Measurements from ENCODE around the gene HEATR5A.

HEATR5A gene

DNA sequence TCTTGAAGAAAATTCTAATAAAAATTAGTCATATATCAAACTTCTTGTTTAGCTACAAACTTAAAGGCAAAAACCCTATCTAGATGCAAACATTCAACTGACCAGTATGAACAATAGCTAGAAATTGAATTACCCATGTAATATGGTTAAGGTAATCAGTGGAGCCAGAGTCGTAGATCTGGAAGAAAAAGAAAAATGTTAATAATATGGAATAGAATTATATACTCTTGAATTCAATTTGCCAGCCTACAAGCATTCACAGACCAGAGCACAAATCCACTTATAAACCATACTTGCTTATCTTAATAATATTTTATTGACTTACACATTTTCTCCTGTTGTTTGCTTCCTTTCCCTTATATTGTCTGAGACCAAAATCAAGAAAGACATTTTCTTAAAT, 7.7 kb upstream of the HEATR5A start:
- no peak for DNase-seq

- no peak for DNase-seq
These were observed 6.3 kb upstream of the HEATR5A start for GRCh38 chr14:31426663-31427062.

DNA sequence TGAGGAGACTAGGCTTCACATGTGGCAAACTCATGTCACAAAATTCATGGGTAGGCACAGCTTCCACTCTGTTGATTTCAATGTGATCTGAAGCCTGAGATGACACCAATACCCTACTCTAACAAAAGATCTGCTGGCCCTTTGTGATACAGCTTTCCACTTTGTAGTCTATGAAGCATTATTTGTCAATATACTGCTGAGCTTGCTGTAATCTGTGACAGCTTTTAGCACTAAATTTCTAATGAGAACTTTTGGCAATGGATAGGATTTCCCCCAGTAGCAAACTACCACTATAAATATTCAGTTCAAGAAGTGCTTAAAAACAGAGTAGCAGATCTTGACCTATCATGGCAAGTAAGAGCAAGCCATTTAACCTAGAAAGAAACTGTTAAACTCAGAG, 5.6 kb upstream of the HEATR5A start:
- DNase-seq: no peak

DNA sequence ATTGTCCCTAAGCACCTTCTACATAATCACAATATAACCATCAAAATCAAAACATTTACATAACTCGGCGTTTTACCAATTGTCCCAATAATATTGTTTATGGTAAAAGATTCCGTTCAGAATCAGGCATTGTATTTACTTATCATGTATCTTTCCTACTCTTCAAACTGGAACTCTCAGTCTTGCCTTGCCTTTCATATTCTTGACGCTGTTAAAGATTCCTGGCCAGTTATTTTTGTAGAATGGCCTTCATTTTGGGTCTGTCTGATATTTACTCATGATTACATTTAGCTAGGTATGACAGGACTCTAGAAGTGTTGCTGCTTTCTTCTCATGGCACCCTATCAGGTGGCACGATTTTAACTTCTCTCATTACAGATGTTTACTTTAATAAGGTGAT, 850 bp upstream of the HEATR5A start:
- no peak for DNase-seq

GRCh38 chr14:31419967-31420318, 407 bp downstream of the HEATR5A start:
- peak in 41 of 58 donors; percentile 5 to 72 (median 38) for DNase-seq

DNA sequence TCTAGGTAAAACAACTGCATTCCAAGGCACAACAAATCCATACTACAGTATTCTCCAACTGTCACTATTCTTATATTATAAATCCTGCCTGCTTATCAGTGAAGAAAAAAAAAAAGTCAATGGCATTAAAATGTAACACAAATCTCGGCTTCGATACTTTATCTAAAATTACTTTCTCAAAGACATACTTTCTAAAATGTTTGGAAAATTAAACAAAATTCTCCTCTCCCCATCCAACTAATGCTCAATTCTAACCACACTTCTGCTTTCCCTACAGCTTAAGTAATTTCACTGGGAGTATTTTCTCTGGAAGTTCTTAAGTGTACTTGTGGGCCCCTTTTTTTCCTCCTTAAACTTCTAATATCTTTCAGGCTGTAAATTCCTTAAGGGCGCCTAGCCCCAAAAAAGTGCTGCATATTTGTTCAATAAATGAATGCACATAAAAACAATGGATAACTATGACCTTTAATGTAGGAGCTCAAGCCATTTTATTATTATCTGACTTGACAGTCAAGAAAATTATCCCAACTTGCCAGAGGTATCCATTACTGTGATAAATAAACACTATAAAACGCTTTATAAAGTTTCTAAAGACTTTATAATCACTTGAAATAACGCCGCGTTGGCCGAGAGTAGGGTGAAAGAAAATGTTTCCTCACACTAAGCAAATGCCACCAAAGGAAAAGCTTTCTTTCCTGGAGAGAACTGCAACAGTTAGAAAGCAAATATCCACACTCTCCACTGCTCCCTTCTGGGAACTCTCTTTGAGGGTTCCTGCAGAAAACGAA, 977 bp downstream of the HEATR5A start:
- DNase-seq: no peak

DNA sequence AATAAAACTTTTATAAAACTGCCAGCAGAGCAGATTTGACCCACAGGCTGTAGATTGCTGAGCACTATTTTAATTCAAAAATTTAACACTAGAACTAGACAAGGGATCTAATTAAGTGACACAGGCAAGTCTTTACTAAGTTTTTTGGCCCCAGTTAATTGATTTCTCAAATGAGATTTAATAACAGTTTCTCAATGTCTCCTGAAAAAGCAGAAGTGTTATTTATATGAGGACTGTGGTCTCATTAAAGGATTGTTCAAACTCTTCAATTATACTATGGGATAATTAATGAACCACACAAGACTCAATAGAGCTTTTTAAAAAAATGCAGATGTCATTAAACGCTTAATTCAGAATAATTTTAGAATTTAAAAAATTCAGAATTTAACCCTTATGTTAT, 1.9 kb downstream of the HEATR5A start:
- DNase-seq: no peak

- DNase-seq: no peak
These were observed 6.0 kb downstream of the HEATR5A start for GRCh38 chr14:31414190-31414833.

GRCh38 chr14:31411218-31411727, 9.1 kb downstream of the HEATR5A start:
- DNase-seq: no peak

DNA sequence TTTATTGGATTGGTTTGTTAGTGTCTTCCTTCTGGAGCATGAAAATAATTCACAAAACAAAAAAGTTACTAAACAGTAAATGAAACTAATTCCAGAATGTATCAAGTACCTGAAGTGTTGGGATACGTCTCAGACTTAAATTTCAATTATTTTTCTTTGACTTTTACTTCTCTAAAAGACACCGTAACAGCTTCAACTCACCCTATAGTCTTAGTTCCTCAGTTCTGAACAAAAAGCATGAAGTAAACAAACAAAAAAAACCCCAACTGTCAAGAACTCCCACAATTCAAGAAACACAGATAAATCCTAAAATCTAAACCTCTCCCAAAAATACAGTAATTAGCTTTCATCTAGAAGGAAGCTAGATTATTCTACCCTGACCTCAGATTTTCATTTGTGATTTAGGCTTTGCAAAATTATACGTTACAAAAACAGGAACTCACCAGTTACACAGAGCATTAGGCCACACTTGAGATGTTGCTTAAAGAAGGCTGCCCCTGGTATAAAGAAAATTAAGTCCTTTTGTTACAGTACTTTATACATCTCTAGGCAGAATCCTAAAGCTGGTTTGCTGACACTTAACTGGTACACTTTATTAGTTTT, 10.2 kb downstream of the HEATR5A start:
- DNase-seq: no peak

DNA sequence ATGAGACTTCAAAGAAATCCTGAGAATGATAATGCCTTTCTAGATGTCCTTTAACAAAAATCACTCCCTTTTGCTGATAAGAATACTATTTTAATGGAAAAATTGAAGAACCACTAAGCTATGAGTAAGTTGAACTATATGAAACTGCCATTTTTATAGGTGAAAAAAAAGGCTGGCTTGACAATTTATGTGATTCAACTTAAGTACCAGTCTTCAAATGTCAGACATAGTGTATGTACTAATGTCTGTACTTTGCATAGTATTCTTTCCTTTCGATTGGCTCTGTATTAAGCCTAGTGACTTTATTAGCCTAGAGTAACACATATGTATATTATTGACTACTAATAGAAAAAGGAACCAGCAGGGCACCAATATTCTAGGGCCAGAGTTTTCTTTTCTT, 11.9 kb downstream of the HEATR5A start:
- no peak for DNase-seq

DNA sequence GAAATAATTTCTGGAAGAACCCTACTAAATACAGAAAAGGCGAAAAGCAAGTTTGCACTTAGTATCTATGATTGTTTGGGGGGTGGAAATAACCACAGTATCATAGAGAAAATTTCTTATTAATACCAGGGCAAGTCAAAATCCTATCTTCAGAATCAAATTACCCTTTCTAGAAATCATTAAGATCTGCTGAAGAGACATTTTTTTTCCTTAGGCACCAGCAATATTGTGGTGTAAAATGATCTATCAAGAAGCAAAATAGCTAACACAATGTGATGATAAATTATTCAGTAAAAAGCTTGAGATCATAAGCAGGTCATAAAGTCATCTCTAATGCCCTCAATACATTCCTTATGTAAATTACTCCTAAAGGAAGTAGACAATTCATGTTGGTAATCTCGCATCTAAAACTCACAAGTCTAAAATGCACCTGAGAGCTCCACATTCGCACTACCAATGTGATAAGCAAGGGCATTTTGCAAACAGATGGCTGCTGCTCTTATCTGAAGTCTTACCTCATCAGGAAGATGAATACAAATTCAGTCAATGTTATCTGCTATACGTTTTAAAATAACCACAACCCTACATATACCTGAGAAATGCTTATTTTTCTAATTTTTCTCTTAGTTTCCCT, 14.6 kb downstream of the HEATR5A start:
- no peak for DNase-seq

GRCh38 chr14:31405106-31405505, 15.2 kb downstream of the HEATR5A start:
- DNase-seq: no peak

DNA sequence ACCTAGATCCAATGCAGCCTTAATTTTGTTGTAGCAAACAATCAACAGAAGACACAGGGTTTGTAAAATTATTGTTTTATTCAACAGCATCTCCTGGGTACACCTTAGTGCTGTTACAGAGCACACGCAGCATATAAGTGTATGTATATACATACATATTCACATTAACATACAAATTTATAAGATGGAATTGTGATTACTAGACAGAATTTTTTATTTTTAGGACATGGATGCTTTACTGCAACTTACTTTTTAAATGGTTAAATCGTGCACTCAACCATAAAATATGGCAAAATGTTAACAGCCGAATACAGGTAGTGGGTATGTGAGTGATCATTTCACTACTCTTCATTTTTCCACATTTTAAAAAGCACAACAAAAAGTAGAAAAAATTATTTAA, 16.6 kb downstream of the HEATR5A start:
- DNase-seq: no peak

GRCh38 chr14:31402764-31403439, 17.4 kb downstream of the HEATR5A start:
- DNase-seq: no peak

DNA sequence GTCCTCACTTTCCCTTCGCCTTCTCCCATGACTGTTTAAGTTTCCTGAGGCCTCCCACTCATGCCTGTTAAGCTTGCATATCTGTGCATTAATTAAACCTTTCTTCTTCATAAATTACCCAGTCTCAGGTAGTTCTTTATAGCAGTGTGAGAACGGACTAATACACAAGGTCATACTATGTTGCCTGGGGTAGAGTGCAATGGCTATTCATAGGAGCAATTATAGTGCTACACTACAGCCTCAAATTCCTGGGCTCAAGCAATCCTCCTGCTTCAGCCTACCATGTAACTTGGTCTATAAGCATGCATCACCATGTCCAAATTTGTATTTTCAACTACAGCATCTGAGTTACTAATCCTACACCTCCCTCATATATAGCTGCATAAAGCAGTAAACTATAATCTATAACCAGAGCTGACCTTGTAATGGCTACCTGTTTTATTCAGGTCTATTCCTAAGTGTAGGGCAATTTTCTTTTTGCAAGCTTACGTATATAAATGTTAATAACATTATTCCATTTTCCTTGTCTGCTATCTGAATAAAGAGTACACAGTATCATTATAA, 18.9 kb downstream of the HEATR5A start:
- no peak for DNase-seq

- no peak for DNase-seq
These were observed 20.2 kb downstream of the HEATR5A start for GRCh38 chr14:31400031-31400638.

GRCh38 chr14:31395572-31396205, 24.7 kb downstream of the HEATR5A start:
- DNase-seq: no peak

- DNase-seq: no peak
These were observed 25.2 kb downstream of the HEATR5A start for GRCh38 chr14:31395119-31395518.

- no peak for DNase-seq
These were observed 28.3 kb downstream of the HEATR5A start for GRCh38 chr14:31391977-31392503.
